ENCODE measurements around the gene INO80E. TPM values are rescaled to one million over a fixed set of nuclear protein-coding genes. Genes with fewer than 3 reads are reported as not detected.

Gene INO80E
- total RNA-seq, 1 experiment from 2014 or later: 89.8 TPM

DNA sequence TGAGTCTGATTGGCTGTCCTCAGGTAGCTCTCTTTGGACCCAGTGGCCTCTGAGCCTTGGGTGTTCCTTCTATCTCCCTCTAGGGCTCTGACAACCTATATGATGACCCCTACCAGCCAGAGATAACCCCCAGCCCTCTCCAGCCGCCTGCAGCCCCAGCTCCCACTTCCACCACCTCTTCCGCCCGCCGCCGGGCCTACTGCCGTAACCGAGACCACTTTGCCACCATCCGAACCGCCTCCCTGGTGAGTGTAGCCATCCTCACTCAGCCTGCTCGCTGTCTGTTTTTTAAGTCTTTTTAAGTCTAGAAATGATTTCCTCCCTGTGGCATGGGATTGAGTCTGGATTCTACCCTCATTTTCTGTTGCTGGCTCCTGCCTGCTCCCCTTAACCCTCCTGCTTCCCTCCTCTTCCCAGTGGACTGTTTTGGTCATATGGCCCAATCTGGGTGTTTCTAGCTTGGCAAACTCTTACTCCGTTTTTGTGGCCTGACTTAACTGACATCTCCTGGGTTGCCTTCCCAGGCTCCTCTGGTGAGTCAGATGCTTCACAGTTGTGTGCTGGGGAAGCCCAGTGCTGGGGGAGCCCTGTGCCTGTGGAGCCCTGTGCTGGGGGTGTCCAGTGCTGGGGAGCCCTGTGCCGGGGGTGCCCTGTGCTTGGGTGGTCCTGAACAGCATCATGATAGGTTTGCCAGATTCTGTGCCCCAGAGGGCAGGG, 12.5 kb upstream of the INO80E start:
- no peaks in the 10 kb centered on the region for H3K9me2 ChIP-seq (ENCODE audit: insufficient read depth)
- H3K9me3 ChIP-seq (ENCODE audit: control insufficient read depth in 1 of 2, insufficient read depth in 1 of 2, low read depth in 1 of 2, low read length in 2 of 2): no peaks in the 10 kb centered on the region
- no peak overlapping the region for H3K27ac ChIP-seq (ENCODE audit: low read depth, low read length)
- H3K27me3 ChIP-seq (ENCODE audit: insufficient read depth, low read length): no peaks in the 10 kb centered on the region
- H3K4me2 ChIP-seq (ENCODE audit: low read length): no peak overlapping the region
- ATAC-seq (no peak), DNase-seq (ENCODE audit: low read depth, low spot score) (no peak)
- peaks cover 17% of the 10 kb centered on the region; the same call in 1 of the 2 replicates for H3K79me2 ChIP-seq (ENCODE audit: insufficient read depth, low read length)
- ChIA-PET POLR2A (no interaction called here), CTCF (no interaction called here), RAD21 (ENCODE audit: low non-redundant PET in 1 of 2, low total read pairs in 2 of 2, uncharacterized antibody in 2 of 2, unreplicated experiment in 2 of 2) (no interaction called here)
- BruUV-seq (replicated peaks): no TSS peak
- H3K9ac ChIP-seq (ENCODE audit: low read length): no peak overlapping the region
- H4K20me1 ChIP-seq (ENCODE audit: insufficient read depth): no peaks in the 10 kb centered on the region
- H3K4me1 ChIP-seq (ENCODE audit: control insufficient read depth in 1 of 2, insufficient read depth in 2 of 2, low read length in 2 of 2): no peaks in the 10 kb centered on the region
- peaks cover 64 to 72% of the 10 kb centered on the region in 2 experiments for H3K36me3 ChIP-seq (ENCODE audit: control insufficient read depth in 1 of 2, insufficient read depth in 2 of 2, low read length in 2 of 2)
- no peak overlapping the region for H3K4me3 ChIP-seq (replicated peaks in 1 of 2; ENCODE audit: low read depth in 1 of 2, low read length in 2 of 2)
- H2AFZ ChIP-seq (ENCODE audit: low read depth, low read length, poor library complexity, severe bottlenecking): no peak overlapping the region
- intact Hi-C loops (cut with micrococcal nuclease): no loop called here
- TF ChIP-seq, protein P1, sequence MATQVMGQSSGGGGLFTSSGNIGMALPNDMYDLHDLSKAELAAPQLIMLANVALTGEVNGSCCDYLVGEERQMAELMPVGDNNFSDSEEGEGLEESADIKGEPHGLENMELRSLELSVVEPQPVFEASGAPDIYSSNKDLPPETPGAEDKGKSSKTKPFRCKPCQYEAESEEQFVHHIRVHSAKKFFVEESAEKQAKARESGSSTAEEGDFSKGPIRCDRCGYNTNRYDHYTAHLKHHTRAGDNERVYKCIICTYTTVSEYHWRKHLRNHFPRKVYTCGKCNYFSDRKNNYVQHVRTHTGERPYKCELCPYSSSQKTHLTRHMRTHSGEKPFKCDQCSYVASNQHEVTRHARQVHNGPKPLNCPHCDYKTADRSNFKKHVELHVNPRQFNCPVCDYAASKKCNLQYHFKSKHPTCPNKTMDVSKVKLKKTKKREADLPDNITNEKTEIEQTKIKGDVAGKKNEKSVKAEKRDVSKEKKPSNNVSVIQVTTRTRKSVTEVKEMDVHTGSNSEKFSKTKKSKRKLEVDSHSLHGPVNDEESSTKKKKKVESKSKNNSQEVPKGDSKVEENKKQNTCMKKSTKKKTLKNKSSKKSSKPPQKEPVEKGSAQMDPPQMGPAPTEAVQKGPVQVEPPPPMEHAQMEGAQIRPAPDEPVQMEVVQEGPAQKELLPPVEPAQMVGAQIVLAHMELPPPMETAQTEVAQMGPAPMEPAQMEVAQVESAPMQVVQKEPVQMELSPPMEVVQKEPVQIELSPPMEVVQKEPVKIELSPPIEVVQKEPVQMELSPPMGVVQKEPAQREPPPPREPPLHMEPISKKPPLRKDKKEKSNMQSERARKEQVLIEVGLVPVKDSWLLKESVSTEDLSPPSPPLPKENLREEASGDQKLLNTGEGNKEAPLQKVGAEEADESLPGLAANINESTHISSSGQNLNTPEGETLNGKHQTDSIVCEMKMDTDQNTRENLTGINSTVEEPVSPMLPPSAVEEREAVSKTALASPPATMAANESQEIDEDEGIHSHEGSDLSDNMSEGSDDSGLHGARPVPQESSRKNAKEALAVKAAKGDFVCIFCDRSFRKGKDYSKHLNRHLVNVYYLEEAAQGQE (IDR thresholded peaks at IDR 0.05; ENCODE audit: low read depth): no peak
- no peak for TF ChIP-seq POLR2A (IDR thresholded peaks at IDR 0.05; ENCODE audit: borderline replicate concordance, extremely low read depth, insufficient read depth, insufficient read length)
- no peak for TF ChIP-seq CBX3 (IDR thresholded peaks at IDR 0.05; ENCODE audit: low read depth)
- no peak for TF ChIP-seq EZH2 (IDR thresholded peaks at IDR 0.05)
- TF ChIP-seq ZNF274 (IDR thresholded peaks at IDR 0.05; ENCODE audit: low read depth, low read length): no peak
- TF ChIP-seq, protein P2, sequence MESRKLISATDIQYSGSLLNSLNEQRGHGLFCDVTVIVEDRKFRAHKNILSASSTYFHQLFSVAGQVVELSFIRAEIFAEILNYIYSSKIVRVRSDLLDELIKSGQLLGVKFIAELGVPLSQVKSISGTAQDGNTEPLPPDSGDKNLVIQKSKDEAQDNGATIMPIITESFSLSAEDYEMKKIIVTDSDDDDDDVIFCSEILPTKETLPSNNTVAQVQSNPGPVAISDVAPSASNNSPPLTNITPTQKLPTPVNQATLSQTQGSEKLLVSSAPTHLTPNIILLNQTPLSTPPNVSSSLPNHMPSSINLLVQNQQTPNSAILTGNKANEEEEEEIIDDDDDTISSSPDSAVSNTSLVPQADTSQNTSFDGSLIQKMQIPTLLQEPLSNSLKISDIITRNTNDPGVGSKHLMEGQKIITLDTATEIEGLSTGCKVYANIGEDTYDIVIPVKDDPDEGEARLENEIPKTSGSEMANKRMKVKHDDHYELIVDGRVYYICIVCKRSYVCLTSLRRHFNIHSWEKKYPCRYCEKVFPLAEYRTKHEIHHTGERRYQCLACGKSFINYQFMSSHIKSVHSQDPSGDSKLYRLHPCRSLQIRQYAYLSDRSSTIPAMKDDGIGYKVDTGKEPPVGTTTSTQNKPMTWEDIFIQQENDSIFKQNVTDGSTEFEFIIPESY (IDR thresholded peaks at IDR 0.05; ENCODE audit: extremely low read depth, insufficient replicate concordance, low read length): no peak
- no peak for TF ChIP-seq EZH2phosphoT487 (IDR thresholded peaks at IDR 0.05; ENCODE audit: borderline replicate concordance)
- TF ChIP-seq ZFX (IDR thresholded peaks at IDR 0.05): no peak
- no peak for TF ChIP-seq FOSL1 (IDR thresholded peaks at IDR 0.05; ENCODE audit: low read depth)

All from HCT116 (cell line).